HL-60 (cell line): ENCODE measurements around the gene DDX49.

Experiments used
- DNase-seq, 2 experiments: peaks; one replicate each; pipeline ENCODE4 v3.0.0-alpha.2; 2010 to 2020; ENCODE audit warnings: low read depth in 1 of 2, low spot score in 1 of 2
- H3K27ac ChIP-seq: fragments of 250-450 bp; sonication (Bioruptor Pico); replicated peaks from 2 replicates; pipeline ENCODE4 v1.5.1; 2020; ENCODE audit warnings: mild to moderate bottlenecking, moderate library complexity
- H3K27me3 ChIP-seq: fragments of 250-450 bp; sonication (Bioruptor Pico); 2 replicates; pipeline ENCODE4 v1.5.1; 2021; ENCODE audit warnings: mild to moderate bottlenecking, moderate library complexity; ENCODE audit not compliant: insufficient read depth, poor library complexity, severe bottlenecking
- H3K4me3 ChIP-seq: replicated peaks from 2 replicates; pipeline ENCODE4 v1.5.1; 2011; ENCODE audit warnings: mild to moderate bottlenecking, control low read depth, low read length; ENCODE audit not compliant: insufficient read depth
- GABPA ChIP-seq: IDR thresholded peaks from 2 replicates; pipeline ENCODE4 v1.6.1; 2012; ENCODE audit warnings: low read depth
- POLR2AphosphoS5 ChIP-seq: IDR thresholded peaks from 2 replicates; pipeline ENCODE4 v1.6.1; 2012; ENCODE audit warnings: low read depth
- REST ChIP-seq: IDR thresholded peaks from 2 replicates; pipeline ENCODE4 v1.6.1; 2012; ENCODE audit warnings: low read depth; ENCODE audit not compliant: insufficient replicate concordance
- SPI1 ChIP-seq: IDR thresholded peaks from 2 replicates; pipeline ENCODE4 v1.6.1; 2012; ENCODE audit warnings: low read depth, mild to moderate bottlenecking, borderline replicate concordance
- TF ChIP-seq, protein P1 (sequence below): IDR thresholded peaks from one replicate; pipeline ENCODE4 v1.5.1; 2011; ENCODE audit warnings: low read length, control low read depth, inconsistent platforms; ENCODE audit not compliant: insufficient read depth

Gene DDX49

DNA sequence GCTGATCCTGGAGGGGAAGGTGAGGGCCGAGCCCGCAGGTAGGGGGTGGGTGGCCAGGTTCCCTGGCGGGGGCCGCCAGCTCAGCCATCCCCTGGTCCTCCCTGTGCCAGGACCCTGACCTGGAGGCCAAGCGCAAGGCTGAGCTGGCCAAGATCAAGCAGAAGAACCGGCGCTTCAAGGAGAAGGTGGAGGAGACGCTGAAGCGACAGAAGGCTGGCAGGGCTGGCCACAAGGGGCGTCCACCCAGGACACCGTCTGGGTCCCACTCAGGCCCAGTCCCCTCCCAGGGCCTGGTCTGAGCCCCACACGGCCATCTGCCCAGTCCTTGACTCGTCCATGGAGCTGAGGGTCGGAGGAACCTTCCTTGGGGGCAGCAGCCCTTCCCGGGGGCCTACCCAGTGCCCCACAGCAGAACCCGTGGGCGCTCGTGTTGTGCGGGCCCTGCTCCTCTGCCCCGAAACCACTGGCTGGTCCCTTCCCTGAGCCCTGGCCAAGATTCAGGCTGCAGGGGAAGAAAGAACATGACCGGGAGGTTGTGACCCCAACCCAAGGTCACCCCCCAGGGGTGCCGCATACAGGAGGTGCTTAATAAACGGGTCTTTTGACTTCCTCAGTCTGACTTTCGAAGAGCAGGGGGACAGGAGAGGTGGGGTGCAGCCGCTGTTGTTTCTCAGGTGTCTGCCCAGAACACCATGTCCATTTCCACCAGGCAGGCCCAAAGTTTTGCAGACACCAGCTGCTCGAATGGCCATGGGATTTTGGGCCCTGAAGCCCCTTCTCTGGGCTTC, 8.7 kb downstream of the DDX49 start:
- no peak for DNase-seq
- TF ChIP-seq POLR2AphosphoS5: no peak
- no peak for TF ChIP-seq GABPA
- no peak for TF ChIP-seq SPI1
- TF ChIP-seq, protein P1, sequence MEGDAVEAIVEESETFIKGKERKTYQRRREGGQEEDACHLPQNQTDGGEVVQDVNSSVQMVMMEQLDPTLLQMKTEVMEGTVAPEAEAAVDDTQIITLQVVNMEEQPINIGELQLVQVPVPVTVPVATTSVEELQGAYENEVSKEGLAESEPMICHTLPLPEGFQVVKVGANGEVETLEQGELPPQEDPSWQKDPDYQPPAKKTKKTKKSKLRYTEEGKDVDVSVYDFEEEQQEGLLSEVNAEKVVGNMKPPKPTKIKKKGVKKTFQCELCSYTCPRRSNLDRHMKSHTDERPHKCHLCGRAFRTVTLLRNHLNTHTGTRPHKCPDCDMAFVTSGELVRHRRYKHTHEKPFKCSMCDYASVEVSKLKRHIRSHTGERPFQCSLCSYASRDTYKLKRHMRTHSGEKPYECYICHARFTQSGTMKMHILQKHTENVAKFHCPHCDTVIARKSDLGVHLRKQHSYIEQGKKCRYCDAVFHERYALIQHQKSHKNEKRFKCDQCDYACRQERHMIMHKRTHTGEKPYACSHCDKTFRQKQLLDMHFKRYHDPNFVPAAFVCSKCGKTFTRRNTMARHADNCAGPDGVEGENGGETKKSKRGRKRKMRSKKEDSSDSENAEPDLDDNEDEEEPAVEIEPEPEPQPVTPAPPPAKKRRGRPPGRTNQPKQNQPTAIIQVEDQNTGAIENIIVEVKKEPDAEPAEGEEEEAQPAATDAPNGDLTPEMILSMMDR: no peak
- TF ChIP-seq REST: no peak
- no peak overlapping the region for H3K4me3 ChIP-seq
- H3K27me3 ChIP-seq: no peaks in the 10 kb centered on the region
- no peak overlapping the region for H3K27ac ChIP-seq

DNA sequence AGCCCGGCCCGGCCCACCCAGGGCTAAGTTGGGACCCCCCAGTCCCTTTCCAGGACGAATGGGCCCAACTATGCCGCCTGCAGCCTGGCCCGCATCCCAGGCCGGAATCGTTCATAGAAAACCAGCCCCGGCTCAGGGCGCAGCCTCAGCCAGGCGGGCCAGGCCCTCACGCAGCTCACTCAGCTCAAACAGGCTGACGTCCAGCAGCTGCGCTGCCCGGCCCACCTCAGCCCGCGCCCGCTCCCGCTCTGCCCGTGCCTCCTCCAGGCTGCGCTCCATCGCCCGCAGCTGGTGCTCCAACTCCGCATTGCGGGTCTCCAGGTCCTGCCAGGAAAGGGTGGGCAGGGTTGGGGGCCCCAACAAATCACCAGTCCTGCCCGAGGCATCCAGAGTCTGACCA, 9.8 kb downstream of the DDX49 start:
- H3K27ac ChIP-seq: no peak overlapping the region
- no peak overlapping the region for H3K4me3 ChIP-seq
- no peaks in the 10 kb centered on the region for H3K27me3 ChIP-seq
- DNase-seq: no peak
- TF ChIP-seq GABPA (no peak), POLR2AphosphoS5 (no peak), REST (no peak), SPI1 (no peak)
- TF ChIP-seq, protein P1: no peak

DNA sequence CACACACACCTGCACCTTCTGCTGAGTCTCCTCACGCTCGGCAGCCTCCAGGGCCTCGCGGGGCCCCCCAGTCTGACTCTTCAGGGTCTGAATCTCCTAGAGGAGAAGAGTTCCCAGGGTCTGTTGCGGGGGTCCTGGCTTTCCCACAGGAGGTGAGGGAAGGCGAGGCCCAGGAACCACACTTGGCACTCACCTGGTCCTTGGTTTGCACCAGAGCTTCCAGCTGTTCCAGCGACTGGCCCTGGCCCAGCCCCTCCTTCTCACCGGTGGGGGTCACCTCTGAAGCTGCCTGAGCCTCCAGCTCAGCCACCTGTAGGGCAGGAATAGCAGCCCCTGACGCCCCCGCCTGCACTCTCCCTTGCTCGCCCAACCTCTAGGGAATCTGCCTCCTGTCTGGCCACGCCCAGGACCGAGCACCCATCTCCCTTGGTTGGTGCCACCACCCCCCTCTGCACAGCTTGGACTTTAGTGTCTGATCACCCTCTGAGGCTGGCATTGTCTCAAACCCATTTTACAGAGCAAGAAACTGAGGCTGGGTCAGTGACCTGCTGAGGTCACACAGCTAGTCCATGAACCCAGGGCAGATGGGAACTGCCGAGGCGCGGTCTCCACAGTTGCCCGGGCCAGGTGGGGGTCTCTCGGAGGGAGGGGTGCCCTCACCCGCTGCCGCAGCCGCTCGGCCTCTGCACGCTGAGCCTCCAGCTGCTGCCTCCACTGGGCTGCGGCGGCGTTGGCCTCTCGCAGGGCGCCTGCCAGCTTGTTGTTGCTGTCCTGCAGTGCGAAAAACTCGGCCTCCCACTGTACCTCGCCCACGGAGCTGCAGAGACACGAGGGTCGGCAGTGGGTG, 12.0 kb downstream of the DDX49 start:
- Histone ChIP-seq H3K4me3 (no peak overlapping the region), H3K27ac (no peak overlapping the region), H3K27me3 (no peaks in the 10 kb centered on the region)
- no peak for TF ChIP-seq REST
- TF ChIP-seq GABPA: no peak
- TF ChIP-seq POLR2AphosphoS5: no peak
- TF ChIP-seq, protein P1: no peak
- TF ChIP-seq SPI1: no peak
- DNase-seq: no peak
